Rectal smooth muscle tissue (tissue), 1 donor: ENCODE data around the gene ZNF628.

Experiments used
- H3K27ac ChIP-seq: one replicate; pipeline ENCODE4 v1.7.0; 2013; ENCODE audit warnings: low read depth, low read length, inconsistent platforms
- H3K27me3 ChIP-seq: one replicate; pipeline ENCODE4 v1.7.0; 2013; ENCODE audit warnings: low read length; ENCODE audit not compliant: control insufficient read depth, insufficient read depth
- H3K36me3 ChIP-seq: one replicate; pipeline ENCODE4 v1.7.0; 2013; ENCODE audit warnings: low read length; ENCODE audit not compliant: control insufficient read depth, insufficient read depth
- H3K4me1 ChIP-seq: one replicate; pipeline ENCODE4 v1.7.0; 2013; ENCODE audit warnings: low read length; ENCODE audit not compliant: control insufficient read depth, insufficient read depth
- H3K4me3 ChIP-seq: one replicate; pipeline ENCODE4 v1.7.0; 2013; ENCODE audit warnings: low read length
- H3K9ac ChIP-seq: one replicate; pipeline ENCODE4 v1.7.0; 2013; ENCODE audit warnings: low read length

Gene ZNF628

DNA sequence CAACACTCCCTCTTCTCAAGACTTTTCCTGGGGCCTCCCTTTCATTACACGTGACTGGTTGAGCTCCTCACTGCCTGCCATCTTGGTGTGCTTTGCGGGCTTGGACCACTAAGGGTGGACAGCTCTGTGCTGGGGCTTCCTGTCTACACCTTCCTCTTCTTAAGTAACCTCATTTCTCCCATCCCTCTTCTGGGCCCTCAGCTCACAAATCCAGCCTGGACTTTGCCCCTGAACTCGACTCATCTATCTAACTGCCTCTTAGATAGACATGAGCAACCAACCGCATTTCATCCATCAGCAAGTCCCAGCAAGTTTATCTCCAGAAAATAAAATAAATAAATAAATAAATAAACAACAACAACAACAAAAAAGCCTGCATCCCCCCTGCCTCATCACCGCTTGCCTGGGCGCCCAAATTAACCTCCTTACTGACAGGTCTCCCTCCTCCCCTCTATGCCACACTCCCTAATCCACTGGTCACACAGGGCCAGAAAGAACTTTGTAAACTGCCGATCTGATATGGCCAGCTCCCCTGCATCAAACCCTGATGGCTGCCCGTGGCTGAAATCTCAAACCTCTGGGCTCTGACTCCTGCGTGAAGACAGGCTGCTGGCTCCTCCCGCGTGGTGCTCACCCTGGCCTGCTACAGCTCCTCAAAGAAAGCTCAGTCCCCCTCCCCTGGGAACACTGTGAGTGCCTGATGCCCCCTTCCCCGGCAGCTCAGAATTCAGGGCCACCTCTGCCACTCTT, 22.7 kb upstream of the ZNF628 start:
- Histone ChIP-seq H3K27ac (no peak overlapping the region), H3K4me1 (peaks cover 3% of the 10 kb centered on the region), H3K4me3 (no peak overlapping the region), H3K36me3 (peaks cover 5% of the 10 kb centered on the region), H3K27me3 (peaks cover 14% of the 10 kb centered on the region), H3K9ac (no peak overlapping the region)

DNA sequence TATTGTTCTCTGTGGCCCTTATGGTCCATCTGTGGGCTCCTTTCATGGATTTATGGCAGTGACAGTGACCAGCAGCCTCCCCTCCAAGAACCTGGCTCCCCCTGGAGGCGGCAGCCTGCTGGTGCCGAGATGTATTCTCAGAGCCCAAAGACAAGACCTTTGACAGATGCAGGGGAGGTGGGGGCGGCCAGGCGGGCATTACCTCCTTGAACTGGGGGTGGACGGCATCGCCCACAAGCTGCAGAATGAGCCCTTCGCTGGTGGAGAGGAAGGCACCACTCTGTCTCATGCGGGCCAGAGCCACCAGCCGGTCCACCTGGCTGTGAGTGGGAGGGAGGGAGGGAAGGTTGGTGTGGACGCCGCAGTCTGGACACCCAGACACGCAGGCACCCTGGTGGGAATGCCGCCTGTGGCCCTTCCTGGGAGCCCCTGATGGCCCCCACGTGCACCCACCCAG, 21.6 kb upstream of the ZNF628 start:
- Histone ChIP-seq H3K9ac (no peak overlapping the region), H3K27me3 (peaks cover 14% of the 10 kb centered on the region), H3K36me3 (peaks cover 5% of the 10 kb centered on the region), H3K4me3 (no peak overlapping the region), H3K4me1 (peaks cover 6% of the 10 kb centered on the region), H3K27ac (no peak overlapping the region)

DNA sequence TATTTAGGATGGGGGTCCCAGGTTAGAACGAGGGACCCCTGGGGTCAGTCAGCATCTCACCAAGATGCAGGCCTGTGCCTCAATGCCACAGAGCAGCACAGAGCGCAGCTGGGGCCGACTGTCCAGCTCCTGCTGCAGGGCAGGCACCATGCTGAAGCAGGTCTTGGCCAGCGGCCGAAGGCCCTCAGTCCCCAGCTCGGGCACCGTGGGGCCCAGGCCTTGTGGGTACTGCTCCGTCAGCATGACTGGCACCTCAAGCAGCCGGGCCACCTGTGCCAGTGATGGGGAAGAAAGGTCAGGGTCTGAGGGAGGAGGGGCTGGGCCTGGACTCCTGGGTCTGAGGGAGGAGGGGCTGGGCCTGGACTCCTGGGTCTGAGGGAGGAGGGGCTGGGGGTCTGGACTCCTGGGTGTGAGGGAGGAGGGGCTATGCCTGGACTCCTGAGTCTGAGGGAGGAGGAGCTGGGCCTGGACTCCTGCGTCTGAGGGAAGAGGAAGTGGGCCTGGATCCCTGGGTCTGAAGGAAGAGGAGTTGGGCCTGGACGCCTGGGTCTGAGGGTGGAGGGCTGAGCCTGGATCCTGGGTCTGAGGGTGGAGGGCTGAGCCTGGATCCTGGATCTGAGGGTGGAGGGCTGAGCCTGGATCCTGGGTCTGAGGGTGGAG, 20.7 kb upstream of the ZNF628 start:
- Histone ChIP-seq H3K9ac (no peak overlapping the region), H3K4me3 (no peak overlapping the region), H3K36me3 (peaks cover 5% of the 10 kb centered on the region), H3K4me1 (peaks cover 7% of the 10 kb centered on the region), H3K27me3 (peaks cover 12% of the 10 kb centered on the region), H3K27ac (no peak overlapping the region)

DNA sequence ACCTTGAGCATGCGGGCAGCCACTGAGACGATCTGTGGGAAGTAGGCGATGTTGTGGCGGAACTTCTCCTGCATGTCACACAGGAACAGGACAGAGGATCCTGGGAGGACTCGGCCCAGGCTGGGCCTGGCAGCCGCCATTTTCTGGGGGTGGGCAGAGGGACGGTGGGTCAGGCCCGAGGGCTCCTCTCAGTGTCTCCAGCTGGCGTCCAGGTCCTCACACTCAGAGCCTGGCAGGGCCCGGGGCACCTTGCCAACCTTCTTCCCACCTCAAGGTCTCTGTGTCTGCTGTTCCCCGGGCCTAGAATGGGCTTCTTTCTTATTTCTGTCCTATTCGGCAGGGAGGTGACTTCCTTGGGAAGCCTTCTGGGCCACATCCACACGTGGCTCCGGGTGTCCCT, 20.1 kb upstream of the ZNF628 start:
- H3K9ac ChIP-seq, result no peak overlapping the region
- no peak overlapping the region for H3K4me3 ChIP-seq
- H3K36me3 ChIP-seq, result peaks cover 5% of the 10 kb centered on the region
- H3K27ac ChIP-seq, result no peak overlapping the region
- peaks cover 7% of the 10 kb centered on the region for H3K4me1 ChIP-seq
- peaks cover 9% of the 10 kb centered on the region for H3K27me3 ChIP-seq

DNA sequence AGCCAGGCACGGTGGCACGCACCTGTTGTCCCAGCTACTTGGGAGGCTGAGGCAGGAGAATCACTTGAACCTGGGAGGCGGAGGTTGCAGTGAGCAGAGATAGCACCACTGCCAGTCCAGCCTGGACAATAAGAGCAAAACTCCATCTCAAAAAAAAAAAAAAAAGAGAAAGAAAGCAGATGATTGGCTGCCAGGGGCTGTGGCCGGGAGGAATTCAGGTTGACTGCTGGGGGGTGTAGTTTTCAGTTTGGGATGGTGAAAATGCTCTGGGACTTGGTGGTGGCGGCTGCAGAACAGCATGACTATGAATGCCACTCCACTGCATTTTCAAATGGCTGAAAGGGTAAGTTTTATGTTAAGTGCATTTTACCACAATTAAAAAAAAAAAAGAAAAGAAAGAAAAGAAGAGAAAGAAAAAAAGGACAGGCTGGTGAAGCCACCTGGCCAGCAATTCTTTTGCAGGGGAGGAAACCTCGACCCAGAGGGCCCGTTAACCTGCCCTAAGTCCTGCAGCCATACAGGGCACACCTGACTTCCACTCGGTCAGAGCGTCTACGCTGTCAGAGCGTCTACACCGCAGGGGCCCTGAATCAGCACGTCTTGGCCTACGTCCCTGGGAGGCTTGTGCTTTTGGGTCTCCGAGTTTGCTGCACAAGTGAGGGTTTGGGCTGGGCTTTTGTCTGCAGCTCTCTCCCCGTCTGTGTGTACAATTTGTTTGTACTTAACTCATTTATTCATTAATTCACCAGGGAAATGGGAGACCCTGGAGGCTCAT, 18.5 kb upstream of the ZNF628 start:
- H3K4me1 ChIP-seq, result peaks cover 9% of the 10 kb centered on the region
- H3K27ac ChIP-seq, result no peak overlapping the region
- no peak overlapping the region for H3K9ac ChIP-seq
- H3K4me3 ChIP-seq, result no peak overlapping the region
- peaks cover 5% of the 10 kb centered on the region for H3K36me3 ChIP-seq
- H3K27me3 ChIP-seq, result no peaks in the 10 kb centered on the region

DNA sequence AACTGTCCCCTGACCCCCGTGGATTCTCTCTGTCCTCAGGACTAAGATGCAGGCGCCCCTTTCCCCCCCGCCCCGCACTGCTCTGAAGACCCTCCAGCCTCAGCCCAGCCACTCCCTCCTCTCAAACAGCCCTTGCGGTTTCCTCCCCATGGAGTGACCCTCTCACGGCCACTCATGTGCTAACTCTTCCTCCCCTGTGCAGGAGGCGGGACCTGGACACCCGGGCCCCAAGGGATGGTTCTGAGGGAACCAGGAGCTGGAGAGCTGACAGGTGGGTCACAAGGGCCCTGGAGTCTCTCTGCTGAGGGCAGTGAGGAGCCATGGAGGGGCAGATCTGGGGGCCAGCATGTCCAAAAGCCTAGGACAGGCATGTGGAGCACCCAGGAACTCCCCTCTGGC, 16.9 kb upstream of the ZNF628 start:
- peaks cover 9% of the 10 kb centered on the region for H3K4me1 ChIP-seq
- H3K4me3 ChIP-seq, result no peak overlapping the region
- peaks cover 5% of the 10 kb centered on the region for H3K36me3 ChIP-seq
- H3K9ac ChIP-seq, result no peak overlapping the region
- peak overlapping the region; percentile 99 for H3K27ac ChIP-seq
- H3K27me3 ChIP-seq, result no peaks in the 10 kb centered on the region

DNA sequence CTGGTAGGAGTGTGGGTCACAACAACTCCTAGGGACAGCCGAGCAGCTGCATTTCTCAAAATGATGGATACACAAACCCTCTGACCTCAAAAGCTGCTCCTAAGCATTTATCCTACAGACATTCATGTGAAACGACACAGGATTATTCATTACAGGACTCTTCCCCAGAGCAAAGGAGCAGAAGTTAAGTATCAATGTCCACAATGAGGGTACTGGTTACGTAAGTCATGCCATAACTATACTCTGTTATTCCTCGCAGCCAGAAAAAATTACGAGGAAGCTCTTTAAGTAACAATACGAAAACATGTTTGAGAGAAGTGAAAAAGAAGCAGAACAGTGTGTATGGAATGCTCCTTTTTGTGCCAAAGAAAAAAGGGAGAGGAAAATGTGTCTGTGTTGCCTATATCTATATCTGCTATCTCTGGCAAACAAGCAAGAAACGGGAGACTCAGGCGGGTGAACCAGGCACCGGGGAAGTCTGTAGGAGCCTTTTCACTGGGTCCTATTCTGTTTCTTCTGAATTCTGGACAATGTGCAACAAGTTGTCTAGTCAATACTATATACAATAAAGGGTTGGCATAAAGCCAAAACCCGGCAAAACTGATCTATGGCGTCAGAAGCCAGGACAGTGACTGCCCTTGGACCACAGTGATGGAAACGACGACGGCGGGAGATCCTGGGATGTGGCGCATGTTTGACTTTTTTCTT, 16.3 kb upstream of the ZNF628 start:
- Histone ChIP-seq H3K27ac (peak overlapping the region; percentile 99), H3K36me3 (peaks cover 5% of the 10 kb centered on the region), H3K4me1 (peaks cover 9% of the 10 kb centered on the region), H3K4me3 (peak overlapping the region; percentile 98), H3K9ac (no peak overlapping the region), H3K27me3 (no peaks in the 10 kb centered on the region)

DNA sequence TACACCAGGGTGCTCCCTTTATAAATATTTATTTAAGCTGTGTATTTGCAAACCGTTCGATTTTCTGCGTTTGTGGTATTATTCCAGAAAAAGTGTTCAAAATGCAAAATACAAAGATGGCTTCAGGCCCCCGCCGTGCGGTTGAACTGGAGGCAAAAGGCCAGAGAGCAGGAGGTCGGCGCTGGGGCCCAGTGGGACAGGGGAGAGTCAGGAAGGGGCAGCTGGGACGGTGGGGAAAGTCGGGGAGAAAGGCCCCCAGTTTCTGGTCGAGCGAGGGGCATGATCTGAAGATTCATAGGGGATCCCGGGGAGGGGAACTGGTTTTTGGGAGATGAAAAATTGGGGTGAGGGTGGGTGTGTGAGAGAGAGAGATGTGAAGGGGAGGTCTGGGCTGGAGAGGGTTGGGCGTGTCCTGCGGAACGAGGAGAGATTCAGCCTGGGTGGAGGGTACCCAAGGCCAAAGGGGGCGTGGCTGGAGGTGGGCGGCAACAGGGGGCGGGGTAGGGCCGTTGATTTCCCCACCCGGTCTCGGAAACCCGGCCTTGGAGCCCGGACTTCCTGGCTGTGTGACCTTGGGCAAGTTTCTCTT, 15.7 kb upstream of the ZNF628 start:
- no peaks in the 10 kb centered on the region for H3K27me3 ChIP-seq
- H3K4me1 ChIP-seq, result peaks cover 9% of the 10 kb centered on the region
- H3K36me3 ChIP-seq, result peaks cover 5% of the 10 kb centered on the region
- H3K4me3 ChIP-seq, result peak overlapping the region; percentile 98
- H3K9ac ChIP-seq, result peak overlapping the region; percentile 91
- peak overlapping the region; percentile 99 for H3K27ac ChIP-seq

DNA sequence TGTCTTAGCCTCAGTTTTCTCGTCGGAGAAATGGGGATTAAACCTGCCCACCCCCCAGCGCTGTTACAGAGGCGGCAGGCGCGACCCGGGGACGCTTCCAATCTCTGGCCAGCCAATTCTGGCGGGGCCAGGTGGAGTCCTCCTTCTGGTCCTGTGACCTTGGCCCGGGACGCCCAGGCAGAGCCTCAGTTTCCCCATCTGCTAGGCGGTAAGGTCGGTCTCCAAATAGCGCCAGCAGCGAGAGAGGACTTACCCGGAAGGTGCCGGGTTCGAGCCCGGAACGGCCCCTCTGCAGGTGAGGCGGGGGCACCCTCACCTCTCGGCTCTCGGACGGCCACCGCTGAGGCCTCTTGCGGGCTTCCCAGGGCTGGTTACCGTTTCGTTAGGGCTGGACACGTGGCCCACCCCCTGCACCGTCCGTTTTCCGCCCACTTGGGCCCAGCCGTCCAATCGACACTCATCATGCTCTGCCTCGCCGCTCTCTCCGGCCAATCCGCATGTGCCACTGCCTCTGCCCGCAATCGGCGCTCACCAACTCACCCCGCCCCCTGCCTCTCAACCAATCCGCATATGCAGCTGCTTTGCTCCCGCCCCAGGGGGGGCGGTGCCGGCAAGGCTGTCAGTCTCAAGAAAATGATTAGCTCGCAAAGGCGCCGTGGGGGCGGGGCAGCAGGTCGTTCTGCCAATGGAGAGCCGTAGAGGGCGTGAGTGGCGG, 15.0 kb upstream of the ZNF628 start, which contains the start of gene ISOC2:
ISOC2 (minus strand) TSS at position 384 of the 715 bp plus-strand sequence. CDS start 5,156 bp downstream, outside the sequence.
- Histone ChIP-seq H3K9ac (peak within 1 kb of the TSS; percentile 91), H3K27me3 (no peaks in the 10 kb centered on the region), H3K27ac (peak within 1 kb of the TSS; percentile 99), H3K4me1 (peaks cover 9% of the 10 kb centered on the region), H3K4me3 (peak within 1 kb of the TSS; percentile 98), H3K36me3 (peaks cover under 1% of the 10 kb centered on the region)

DNA sequence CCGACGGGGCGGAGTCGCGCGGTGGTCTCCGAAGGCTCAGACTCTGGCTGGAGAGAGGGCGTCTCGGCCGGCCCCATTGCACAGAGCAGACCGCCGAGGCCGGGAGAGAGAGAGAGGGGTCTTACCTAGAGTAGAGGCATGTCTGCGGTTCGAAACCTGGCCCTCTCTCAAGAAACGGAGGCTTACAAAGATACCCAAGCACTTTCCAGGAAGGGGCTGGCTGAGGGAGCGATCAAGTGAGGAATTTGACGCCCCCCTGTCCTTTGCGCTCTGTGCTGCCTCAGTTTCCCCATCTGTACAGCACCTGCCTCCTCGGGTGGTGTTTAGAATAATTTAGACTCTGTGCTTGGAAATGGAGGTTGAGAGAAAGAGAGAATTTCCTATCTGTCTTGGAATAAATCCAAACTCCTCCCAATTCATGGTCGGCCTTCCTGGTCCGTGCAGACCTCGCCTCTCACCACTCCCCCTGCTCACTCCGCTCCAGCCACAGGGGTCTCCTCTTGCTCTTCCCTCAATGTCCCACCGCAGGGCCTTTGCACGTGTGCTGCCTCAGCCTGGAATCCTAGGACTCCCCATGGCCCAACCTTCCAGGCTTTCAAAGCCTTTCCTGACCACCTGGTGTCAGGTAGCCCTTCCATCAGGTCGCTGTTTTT, 14.3 kb upstream of the ZNF628 start:
- H3K27ac ChIP-seq, result peak overlapping the region; percentile 87
- H3K36me3 ChIP-seq, result no peaks in the 10 kb centered on the region
- peak overlapping the region; percentile 95 for H3K4me3 ChIP-seq
- H3K9ac ChIP-seq, result peak overlapping the region; percentile 80
- peaks cover 9% of the 10 kb centered on the region for H3K4me1 ChIP-seq
- H3K27me3 ChIP-seq, result no peaks in the 10 kb centered on the region

DNA sequence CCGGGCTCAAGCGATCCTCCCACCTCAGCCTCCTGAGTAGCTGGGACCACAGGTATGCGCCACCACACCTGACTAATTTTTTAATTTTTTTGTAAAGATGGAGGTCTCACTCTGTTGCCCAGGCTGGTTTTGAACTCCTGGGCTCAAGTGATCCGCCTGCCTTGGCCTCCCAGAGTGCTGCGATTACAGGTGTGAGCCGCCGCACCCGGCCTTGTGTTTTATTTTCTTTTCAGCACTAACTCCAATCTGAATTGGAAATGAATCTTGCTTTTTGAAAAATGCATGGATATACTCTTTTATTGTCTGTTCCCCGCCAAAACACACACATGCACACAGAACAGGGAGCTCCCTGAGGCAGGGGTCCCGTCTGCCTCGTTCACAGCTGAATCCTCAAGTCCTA, 13.7 kb upstream of the ZNF628 start:
- peaks cover 9% of the 10 kb centered on the region for H3K4me1 ChIP-seq
- H3K4me3 ChIP-seq, result no peak overlapping the region
- no peak overlapping the region for H3K9ac ChIP-seq
- H3K27me3 ChIP-seq, result no peaks in the 10 kb centered on the region
- no peak overlapping the region for H3K27ac ChIP-seq
- H3K36me3 ChIP-seq, result no peaks in the 10 kb centered on the region
